GM12878 (cell line): Measurements from ENCODE around the gene SRMS.

ENCODE experiments used
- CTCF ChIP-seq, 3 experiments: IDR thresholded peaks in 2 of 3; conservative IDR thresholded peaks in 1 of 3; 2 replicates each; pipeline ENCODE4 v1.5.1; 2011; ENCODE audit warnings: low read depth in 3 of 3, low read length in 3 of 3, mild to moderate bottlenecking in 3 of 3, control low read depth in 2 of 3, moderate library complexity in 2 of 3, inconsistent platforms in 1 of 3, mixed read lengths in 1 of 3; ENCODE audit not compliant: control insufficient read depth in 2 of 3, insufficient read depth in 1 of 3; ENCODE audit errors: extremely low read depth in 1 of 3
- EP300 ChIP-seq, 2 experiments: fragments of 150-350 bp in 1 of 2; IDR thresholded peaks; 2 replicates each; pipeline ENCODE4 v1.6.1; 2011 to 2012; ENCODE audit warnings: low read depth in 2 of 2, low read length in 2 of 2, borderline replicate concordance in 1 of 2, improper control_type of control experiment in 1 of 2, inconsistent platforms in 1 of 2; ENCODE audit not compliant: control insufficient read depth in 1 of 2
- GABPA ChIP-seq: IDR thresholded peaks from 2 replicates; pipeline ENCODE4 v1.6.1; 2014; ENCODE audit warnings: antibody characterized with exemption, low read depth, mild to moderate bottlenecking, inconsistent platforms
- POLR2A ChIP-seq: IDR thresholded peaks from 2 replicates; pipeline ENCODE4 v1.6.1; 2011; ENCODE audit warnings: low read depth, mild to moderate bottlenecking, low read length
- POLR2AphosphoS5 ChIP-seq: IDR thresholded peaks from 2 replicates; pipeline ENCODE4 v1.6.1; 2011; ENCODE audit warnings: mild to moderate bottlenecking, low read length, inconsistent platforms
- RAD21 ChIP-seq: IDR thresholded peaks from 2 replicates; pipeline ENCODE4 v1.6.1; 2011; ENCODE audit warnings: mild to moderate bottlenecking, low read depth, low read length, moderate library complexity; ENCODE audit not compliant: insufficient read depth
- SRF ChIP-seq, 2 experiments: IDR thresholded peaks; 2 replicates each; pipeline ENCODE4 v1.6.1; 2011; ENCODE audit warnings: low read depth in 2 of 2, low read length in 2 of 2, mild to moderate bottlenecking in 1 of 2, moderate library complexity in 1 of 2
- USF1 ChIP-seq: IDR thresholded peaks from 2 replicates; pipeline ENCODE4 v1.6.1; 2011; ENCODE audit warnings: borderline replicate concordance, low read depth, mild to moderate bottlenecking, moderate library complexity, mixed read lengths, low read length; ENCODE audit not compliant: insufficient read depth; ENCODE audit errors: extremely low read length
- ZNF384 ChIP-seq: IDR thresholded peaks from 2 replicates; pipeline ENCODE4 v1.6.1; 2012; ENCODE audit warnings: low read depth, mild to moderate bottlenecking, low read length, improper control_type of control experiment, borderline replicate concordance

GRCh38 chr20:63595416-63596127 is 48.0 kb upstream of the SRMS start:
- TF ChIP-seq SRF (IDR thresholded peaks at IDR 0.05; ENCODE audit: low read depth in 2 of 2, low read length in 2 of 2) = no peak
- TF ChIP-seq POLR2AphosphoS5 = no peak
- no peak for TF ChIP-seq RAD21
- TF ChIP-seq CTCF (IDR thresholded peaks at IDR 0.05 in 2 of 3, conservative IDR thresholded peaks at IDR 0.05 in 1 of 3; ENCODE audit: control insufficient read depth in 2 of 3, extremely low read depth in 1 of 3, insufficient read depth in 1 of 3, low read depth in 3 of 3, low read length in 3 of 3) = no peak
- TF ChIP-seq GABPA = no peak
- no peak; the same call in 1 of the 2 replicates for TF ChIP-seq POLR2A
- no peak for TF ChIP-seq ZNF384
- TF ChIP-seq USF1 = no peak
- no peak for TF ChIP-seq EP300 (IDR thresholded peaks at IDR 0.05; ENCODE audit: borderline replicate concordance in 1 of 2, control insufficient read depth in 1 of 2, low read depth in 2 of 2, low read length in 2 of 2)
